NCI-H2107 treated with DMSO at 0.1 percent for 48 hours (cell line): ENCODE results near the gene TOX3.

ENCODE experiments used
- DNase-seq: peaks from one replicate; lab custom pipeline; 2025; ENCODE audit not compliant: unreplicated experiment; lab: John Stamatoyannopoulos, UW

Gene TOX3

DNA sequence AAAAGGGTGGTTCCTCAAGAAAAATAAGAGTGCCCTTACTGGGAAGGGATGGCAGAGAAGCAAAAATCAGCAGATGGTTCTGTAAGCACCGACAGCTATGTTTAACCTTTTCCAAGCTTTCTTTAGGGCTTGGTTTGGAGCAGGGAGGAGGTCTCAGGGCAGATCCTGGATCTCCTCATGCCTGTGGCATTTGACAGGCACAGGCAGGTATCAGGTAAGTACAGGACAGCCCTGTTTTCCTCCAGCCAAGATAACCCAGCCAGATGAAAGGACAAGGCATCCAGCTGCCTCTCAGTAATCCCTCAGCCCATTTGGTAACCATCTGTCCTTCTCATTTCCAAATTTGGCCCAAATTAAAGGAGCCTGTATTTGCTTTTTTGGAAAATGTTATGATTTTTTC lies 141.5 kb downstream of the TOX3 start:
- DNase-seq, result no peak

- DNase-seq, result no peak
Observed at GRCh38 chr16:52404546-52404945, 142.4 kb downstream of the TOX3 start.

GRCh38 chr16:52399116-52399515 lies 147.8 kb downstream of the TOX3 start:
- DNase-seq, result no peak

- no peak for DNase-seq
Observed at GRCh38 chr16:52398491-52398960, 148.4 kb downstream of the TOX3 start.

- DNase-seq, result no peak
Observed at GRCh38 chr16:52398021-52398420, 148.9 kb downstream of the TOX3 start.

DNA sequence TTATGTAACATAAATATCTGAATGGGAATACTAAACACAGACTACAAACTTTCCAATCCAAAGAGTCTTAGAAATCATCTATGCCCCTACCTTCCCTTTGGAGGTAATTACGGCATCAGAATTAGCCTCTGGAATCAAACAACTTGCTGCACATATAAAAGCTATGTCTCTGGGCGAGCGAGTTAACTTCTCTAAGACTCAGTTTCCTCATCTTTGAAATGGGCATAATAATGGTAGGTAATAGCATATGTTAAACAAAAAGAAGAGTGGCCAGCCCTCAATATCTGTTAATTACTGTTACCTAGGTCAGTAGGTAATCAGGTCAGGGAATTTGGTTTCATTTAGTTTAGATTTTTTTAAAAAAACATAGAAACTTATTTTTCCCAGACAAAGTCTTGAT lies 153.5 kb downstream of the TOX3 start:
- no peak for DNase-seq

GRCh38 chr16:52389045-52389444 lies 157.9 kb downstream of the TOX3 start:
- DNase-seq, result no peak
